KG1 (cell line): ENCODE results near the gene LRP3.
"Not testable (repeated sequence)": the region's sequence is repeated elsewhere in the genome, so short reads cannot be mapped to it uniquely, and the experiment has no call there.

ENCODE experiments used
- DNase-seq: peaks from one replicate; lab custom pipeline; 2025; lab: John Stamatoyannopoulos, UW

Gene LRP3

DNA sequence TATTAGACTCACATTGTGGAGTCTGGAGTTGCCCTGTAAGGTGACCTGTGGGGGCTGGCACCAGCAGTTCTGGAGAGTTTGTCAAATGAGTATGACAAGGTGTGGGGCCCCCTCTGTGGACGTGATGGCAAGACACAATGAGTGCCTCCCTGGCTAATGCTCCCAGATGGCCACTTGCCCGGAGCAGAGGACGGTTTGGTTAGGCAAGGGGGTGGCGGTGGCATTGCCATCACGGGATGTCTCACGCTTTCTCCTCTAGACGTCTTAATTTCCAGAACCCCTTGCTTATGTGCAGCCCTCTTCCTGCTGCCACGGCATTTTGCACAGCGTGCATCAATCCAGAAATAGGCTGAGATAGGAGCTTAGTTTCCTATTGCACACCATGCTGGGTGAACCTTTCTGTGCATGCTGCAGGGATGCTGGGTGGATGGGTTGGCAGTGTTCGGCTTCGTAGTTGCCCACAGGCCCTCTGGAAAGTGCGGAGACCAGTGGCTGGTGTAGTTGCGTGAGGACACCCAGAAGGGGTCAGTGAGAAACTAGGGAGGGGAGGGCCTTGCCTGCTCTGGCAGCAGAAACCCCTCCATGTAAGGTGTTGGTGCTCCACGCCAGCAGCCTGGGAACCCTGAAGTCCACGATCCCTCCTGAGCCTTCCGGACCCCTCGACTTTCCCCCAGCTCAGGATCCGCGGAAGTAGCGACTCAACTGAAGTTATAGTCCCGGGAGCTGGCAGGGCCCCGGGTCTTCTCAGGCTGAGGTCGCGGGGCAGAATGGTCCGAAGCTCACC is 18.1 kb upstream of the LRP3 start:
- no peak for DNase-seq

DNA sequence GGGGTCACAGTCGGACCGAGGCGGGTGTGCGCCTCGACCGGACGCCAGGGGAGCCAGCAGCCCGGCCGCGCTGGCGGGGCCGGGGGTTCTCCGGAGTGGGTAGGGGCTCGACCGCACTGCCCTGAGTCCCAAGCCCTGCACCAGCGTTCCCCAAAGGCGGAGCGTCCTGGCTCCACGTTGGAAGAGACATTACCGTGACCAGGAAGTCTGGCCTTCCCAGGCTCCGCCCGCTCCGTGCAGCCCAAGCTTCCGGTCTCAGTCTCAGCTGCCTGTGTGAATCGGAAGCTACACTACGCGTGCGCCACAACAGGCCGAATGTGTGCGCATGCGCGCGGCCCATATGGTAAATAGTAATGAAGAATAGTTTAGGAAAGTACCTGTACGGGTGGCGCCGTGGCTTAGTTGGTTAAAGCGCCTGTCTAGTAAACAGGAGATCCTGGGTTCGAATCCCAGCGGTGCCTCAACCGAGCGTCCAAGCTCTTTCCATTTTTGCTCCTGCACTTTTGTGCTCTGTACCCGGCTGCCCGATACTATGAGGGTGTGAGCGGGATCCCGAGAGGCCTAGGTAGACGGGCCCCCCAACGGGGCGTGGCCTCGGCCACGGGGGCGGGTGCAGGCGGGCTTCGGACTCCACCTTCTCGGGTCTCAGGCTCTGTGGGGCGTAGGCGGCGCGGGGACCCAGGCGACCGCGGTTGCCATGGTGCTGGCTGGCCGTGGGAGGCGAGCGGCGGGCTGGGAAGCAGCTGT is 17.3 kb upstream of the LRP3 start:
- peak; percentile 100 for DNase-seq

DNA sequence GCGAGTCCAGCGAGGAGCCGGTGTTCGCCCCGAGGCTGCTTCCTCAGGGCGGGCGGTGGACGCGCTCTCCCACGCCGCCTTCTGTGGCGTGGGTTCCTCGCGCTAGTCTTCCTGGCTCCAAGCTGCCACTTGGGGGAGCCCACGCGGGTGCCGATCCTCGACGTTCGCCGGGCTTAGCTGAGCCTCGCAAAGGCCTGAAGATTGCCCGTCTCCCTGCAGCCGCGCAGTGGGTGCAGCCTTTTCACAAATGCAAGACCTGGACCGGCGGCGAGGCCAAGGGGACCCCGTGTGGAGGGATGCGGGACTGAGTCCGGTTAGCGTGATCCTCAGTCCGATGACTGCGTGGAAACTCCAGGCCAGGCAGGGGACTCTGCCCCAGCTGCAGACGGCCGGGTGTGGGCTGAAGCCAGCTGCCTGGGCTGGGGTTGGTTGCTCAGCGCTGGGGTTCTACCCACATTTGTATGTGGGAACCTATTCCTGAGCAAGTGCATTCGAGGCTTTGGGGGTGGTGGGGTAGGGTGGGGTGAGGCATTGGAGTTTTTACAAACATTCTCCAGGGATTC is 16.6 kb upstream of the LRP3 start:
- DNase-seq: peak; percentile 83

DNA sequence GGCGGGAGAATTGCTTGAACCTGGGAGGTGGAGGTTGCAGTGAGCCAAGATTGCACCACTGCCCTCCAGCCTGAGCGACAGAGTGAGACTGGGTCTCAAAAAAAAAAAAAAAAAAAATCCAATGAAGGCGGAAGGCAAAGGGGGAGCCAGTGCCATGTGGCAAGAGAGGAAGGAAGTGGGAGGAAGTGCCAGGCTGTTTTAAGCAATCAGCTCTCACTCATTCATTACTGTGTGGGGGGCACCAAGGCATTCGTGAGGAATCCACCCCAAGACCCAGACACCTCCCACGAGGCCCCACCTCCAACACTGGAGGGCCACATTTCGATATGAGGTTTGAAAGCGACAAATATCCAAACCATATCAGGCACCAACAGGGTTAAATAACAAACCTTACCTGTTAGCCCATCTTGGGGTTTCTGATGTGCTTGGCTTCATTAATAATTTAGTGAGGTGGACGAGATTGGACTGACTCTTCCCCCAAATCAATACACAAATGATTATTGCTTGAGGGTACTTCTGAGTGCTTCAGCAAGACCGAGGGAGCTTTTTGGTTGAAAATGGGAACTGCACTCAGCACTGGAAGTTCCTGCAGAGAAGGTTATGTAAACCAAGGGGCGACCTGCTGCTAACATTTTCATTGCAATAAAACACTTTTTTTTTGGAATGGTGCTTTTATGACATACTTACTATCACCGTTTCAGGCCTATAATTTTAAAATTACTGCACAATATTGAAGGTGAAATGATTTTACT is 7.5 kb upstream of the LRP3 start:
- DNase-seq: no peak

DNA sequence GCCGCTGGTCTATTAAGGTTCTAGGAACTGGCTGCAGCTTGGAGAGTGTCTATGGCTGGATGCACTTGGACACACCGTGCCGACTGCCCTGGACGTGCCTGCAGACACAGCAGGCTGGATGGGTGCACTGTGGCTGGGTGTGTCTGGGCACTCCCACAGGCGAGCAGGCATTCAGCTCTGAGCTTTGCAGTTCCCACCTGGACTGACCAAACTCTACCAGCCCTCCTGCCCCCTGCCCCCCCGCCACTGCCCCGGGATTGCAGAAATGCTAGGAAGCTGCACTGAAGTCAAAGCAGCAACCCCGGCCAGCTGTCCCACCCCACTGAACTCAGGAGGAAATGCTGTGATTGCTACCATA is 7.0 kb upstream of the LRP3 start:
- DNase-seq: no peak

DNA sequence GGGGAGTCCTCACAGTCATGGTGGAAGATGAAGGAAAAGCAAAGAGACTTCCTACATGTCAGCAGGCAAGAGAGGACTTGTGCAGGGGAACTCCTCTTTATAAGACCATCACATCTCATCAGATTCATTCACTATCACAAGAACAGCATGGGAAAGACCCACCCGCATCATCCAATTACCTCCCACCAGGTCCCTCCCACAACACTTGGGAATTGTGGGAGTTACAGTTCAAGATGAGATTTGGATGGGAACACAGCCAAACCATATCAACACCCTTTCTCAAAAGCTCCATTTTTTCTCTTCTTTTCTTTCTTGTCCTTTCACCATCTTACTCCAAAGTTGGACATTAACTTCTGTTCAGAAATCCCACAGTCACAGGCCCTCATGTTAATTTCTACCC is 4.7 kb upstream of the LRP3 start:
- no peak for DNase-seq

DNA sequence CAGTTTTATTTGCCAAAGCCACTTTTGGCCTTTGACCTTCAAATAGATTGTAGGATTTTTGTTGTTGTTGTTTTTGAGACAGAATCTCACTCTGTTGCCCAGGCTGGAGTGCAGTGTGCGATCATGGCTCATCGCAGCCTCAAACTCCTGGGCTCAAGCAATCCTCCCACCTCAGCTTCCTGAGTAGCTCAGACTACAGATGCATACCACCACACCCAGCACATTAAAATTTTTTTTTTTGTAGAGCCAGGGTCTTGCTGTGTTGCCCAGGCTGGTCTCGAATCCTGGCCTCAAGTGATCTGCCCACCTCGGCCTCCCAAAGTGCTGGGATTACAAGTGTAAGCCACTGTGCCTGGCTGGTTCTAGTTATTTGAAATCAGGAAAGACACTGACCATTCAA is 3.0 kb upstream of the LRP3 start:
- DNase-seq: not testable (repeated sequence)

DNA sequence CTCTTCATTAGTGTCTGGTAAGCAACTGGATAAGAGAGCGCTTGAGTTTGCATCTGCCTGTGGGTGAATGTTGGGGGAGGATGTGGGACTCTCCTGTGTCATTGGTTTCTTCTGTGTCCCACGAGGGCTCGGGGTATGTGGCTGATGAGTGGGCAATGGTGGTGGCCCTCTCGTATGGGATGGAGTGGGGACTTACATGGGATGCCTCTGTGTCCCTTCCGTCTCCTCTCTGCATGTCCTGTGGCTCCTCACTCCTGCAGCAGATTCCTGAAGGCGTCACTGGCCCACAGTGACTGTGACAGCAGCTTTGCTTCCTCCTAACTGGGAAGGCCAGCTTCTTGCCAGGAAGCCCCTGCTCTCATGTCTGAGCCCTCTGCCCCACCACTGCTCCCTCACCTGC is 2.6 kb upstream of the LRP3 start:
- DNase-seq: no peak

DNA sequence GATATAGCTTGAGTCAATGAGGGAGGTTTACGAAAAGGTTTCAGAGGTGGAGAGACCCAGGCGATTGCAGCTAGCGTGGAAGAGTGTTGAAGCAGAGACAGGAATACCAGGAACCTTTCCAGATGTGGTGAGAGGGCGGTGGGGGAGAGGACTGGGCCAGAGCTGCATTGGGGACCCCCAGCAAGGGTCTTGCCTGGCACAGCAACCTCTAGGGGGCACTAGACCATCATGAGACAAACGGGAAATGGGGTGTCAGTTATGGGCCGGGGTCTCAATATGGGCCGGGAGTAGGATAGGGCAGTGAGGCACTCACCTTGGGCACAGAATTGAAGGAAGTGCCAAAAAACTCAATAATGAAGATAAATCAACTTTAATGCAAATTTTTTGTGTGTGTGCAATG is 2.1 kb upstream of the LRP3 start:
- no peak for DNase-seq

DNA sequence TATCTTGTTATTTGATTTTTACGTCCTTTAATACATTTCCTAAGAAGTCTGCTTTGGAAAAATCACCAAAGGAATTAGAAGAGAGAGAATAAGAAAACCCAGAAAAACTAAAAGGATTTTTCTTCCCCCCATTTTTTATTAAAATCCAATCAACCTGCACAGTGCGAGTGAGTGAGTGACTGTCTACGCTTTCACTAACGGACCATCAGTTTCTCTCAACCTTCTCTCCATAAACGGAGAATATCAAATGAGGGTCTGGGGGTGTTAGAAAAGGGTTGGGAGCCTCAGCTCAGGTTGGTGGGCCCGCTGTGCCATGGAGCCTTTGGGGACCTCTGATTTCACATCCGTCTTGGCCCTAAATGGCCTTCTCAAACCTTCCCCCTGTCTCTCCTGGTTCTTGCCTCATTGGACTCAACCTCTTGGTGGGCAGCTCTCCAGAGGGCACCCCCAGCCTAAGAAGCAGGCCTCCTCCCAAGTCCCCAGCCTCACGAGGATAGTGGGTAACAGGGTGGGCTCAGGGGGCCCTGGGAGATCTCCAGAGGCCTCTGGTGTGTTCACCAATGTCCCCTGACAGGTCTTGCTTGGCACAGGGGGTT is 763 bp upstream of the LRP3 start:
- DNase-seq: no peak

DNA sequence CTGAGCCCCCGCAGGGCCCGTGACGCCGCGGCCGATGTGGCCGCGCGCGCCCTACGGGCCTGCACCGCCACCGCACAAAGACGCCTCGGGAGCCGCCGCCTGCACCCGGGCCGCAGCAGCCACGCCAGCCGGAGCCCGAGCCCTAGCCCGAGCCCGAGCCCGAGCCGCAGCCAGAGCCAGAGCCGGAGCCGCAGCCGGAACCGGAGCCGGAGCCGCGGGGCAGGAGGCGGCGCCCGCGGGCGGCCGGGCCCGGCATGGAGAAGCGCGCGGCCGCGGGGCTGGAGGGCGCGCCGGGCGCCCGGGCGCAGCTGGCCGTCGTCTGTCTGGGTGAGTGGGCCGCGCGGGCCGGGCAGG is 379 bp downstream of the LRP3 start:
- DNase-seq: no peak

DNA sequence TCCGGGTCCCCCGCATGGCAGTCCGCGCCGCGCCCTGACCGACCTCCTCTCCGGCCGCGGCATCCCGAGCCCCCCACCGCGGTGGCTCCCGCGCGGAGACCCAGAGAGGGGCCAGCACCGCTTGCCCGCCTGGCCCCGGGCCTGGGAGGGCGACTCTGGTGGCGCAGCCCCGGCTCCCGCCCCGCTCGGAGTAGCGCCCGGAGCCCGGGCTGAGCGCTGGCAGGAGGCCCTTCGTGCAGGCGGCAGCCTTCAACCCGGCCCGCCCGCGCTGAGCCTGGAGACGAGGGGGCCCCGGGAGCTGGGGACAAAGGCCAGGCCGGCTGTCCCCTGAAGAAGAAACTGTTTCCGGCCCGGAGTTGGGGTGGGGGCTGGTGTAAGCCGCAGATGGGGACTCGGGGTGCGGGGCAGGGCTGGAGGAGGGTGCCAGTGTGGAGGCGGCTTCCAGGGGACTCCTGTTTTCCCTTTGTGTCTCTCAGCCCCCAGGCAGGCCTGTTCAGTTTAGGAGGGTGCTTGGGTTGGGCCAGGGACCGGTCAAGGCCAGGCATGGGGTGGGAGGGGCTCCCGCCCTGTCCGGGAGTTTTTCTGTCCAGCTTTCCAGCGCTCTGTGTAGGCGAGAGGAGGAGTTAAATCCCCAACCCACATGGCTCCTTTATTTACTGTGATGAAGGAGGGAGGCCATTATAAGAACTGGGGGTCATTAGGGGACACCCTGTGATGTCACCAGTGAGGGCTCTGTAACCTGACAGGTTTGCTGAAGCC is 935 bp downstream of the LRP3 start:
- no peak for DNase-seq

DNA sequence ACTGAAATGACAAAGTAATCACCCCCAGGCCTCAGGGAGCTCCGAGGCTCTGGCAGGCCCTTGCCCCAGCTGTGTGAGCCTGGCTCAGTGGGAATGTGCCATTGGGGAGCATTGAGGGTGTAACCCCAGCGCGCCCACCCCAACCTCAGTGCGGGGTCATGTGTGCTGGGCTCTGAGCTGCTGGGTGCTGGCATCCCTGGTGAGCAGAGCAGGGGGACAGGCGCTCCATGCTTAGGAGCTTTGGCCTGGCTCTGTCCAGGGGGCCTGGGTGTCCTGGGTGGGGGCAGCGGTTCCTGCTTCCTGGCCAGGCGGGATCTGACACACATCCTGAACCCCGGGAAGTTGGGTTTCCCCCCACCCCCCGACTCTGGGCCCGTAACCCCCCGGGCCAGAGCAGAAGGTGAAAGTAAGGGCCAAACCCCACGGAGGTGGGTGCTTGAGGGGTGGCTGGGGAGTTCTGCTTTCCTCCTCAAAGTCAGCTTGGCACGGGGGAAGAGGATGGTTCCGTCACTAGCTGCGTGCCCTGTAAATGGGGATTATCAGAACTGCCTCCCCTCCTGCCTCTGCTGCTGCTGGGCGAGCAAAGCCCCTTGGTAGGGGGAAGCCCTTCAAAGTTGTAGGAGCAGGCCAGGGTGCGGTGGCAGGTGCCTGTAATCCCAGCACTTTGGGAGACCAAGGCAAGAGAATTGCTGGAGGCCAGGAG is 1.7 kb downstream of the LRP3 start:
- DNase-seq: no peak

DNA sequence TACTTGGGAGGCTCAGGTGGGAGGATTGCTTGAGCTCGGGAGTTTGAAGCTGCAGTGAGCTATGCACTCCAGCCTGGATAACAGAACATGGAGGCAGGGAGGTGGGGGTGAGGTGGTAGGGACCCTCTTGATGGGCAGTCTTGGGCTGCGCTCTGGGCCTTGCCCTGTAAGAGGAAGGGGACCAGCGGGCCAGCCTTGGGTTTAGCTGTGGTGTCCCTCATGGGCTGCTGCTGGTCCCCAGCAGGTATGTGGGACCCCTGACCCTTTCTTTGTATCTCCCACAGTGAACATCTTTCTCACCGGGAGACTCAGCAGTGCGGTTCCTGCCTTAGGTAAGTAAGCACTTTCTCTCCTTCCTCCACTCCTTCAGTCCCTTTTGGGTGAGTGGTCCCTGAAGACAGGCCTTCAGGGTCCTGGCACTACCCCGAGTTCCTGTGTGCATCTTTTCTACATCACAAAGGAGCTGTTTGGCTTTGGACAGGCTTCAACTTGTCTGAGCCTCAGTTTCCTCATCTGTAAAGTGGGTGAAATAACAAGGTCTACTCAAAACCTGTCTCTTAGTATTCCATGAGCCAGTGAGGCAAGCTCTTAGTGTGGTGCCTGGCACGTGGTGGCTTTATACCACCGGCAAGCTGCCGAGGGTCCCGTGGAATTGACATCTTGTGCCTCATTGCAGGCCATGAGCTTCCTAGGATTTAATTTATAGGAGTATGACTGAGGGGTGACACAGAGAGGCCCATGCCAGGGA is 2.5 kb downstream of the LRP3 start:
- no peak for DNase-seq

DNA sequence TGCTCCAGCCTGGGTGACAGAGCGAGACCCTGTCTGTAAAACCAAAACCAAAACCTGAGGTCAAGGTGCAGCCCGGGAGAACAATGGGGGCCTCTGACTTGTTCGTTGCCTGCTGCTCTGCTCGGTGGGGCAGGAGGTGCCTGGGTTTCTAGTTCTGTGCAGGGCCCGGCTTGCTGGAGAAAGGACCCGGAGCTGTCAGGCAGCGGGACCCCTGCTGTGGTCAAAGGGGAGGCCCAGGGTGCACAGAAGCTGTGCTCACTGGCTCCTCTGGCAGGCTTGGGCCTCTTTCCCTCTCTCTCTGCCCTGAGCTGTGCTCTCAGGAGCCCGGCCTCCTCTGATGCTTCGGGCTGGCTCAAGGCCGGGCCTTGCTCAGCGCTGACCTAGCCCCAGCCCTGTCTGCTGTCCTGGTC is 3.5 kb downstream of the LRP3 start:
- DNase-seq: no peak

DNA sequence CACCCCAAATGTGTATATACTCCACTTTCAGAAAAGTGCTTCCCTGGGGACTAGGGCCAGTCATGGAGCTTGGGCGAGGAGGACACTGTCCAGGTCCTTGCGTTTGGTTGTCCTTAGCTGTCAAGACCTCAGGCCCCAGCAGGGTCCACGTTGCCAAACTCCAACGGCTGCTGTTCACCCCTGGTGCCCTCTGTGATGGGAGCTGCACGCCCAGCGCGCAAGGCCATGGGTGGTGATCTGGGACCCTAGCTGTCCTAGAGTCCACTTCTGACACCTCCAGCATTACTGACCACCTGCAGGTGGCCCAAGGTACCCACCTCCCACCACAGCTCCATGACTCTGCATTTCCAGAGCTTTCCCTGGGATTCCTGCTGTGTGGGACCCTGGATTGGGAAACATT is 4.0 kb downstream of the LRP3 start:
- DNase-seq: no peak

DNA sequence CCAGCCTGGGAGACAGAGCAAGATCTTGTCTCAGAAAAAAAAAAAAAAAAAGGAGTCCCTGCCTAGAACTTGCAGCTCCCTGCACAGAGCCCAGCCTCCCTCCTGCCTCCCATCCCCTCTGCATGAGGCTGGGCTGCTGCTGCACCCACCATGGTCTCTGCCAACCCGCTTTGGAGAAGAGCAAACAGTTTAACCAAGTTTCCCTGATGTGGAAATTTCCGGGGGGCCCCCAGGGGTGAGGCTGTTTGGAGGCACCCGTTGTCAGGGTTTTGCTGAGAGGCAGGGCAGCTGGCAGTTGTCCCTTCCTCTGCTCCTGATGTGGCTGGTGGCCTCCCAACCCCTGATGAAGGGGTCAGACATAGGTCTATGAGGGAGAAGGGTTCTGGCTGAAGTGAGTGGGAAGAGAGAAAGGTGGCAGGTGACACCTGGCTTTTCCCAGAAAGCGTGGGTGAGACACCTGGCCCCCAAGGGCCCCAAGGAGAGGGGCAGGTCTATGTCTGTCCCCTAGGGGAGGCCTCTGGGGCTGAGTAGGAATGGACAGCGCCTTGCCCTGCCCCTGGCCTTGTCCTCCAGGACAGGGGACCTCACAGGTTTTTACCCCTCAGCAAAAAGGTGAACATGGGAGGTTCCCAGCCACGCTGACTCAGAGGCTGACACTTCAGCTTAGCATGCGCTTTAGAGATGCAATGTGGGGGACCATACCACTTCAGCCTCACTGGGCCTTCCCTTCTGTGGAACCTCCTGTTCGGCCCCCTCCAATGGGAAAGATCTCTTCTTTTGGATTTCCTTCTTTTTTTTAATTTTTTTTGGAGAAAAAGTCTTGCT is 5.5 kb downstream of the LRP3 start:
- no peak for DNase-seq

DNA sequence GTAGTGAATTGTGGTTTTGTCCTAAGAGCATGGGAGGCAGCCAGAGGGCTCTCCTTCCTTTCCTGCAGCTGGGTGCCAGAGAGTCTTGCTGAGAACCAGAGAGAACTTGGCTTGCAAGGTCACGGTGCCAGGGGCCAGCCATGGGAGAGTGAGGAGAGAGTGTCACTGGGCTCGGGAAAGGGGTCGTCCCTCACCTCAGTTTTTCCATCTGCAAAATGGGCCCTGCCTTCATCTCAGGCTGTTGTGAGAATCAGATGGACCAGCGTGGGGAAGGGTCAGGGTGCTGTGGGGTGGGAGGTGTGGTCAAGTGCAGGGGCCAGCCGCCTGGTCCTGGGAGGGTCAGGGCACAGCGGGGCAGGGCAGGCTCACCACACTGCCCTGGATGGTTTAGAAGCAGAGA is 7.3 kb downstream of the LRP3 start:
- DNase-seq: no peak

DNA sequence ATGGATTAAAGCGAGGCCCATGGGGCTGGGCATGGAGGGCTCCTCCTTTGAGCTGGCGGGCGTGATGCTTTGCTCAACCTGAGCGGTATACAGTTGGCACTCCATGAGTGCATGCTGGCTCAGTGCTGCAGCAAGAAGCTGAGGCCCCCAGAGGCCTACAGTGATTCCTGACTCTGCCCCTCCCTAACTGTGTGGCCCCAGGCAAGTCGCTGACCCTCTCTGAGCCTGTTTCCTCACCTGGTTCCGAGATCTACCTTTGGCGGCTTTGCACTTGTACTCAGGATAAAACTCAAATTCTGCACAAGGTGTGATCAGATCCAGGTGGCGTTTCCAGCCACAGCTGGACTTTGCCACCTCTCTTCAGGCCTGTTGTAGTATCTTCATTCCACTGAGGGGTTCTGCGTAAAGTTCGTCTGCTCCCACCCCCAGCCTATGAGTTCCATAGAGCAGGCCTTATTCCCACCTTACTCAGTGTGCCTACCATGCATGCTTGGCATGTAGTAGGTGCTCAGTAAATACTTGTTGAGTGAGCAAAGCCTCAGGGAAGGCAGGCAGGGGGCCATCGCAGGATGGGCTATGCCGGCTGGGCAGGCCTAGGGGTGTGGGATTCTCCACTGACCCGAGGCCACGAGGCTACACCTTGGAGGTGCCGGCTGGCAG is 7.9 kb downstream of the LRP3 start:
- no peak for DNase-seq
